Skeletal muscle tissue (tissue), 4 donors: ENCODE measurements around the gene ANKRD29. TPM values are rescaled to one million over a fixed set of nuclear protein-coding genes. Genes with fewer than 3 reads are reported as not detected.

ENCODE experiments used
- H3K27ac ChIP-seq: one replicate; pipeline ENCODE4 v1.7.0; 2013; ENCODE audit warnings: mild to moderate bottlenecking, low read depth, low read length, inconsistent platforms
- H3K27me3 ChIP-seq, 3 donors: one replicate each; pipeline ENCODE4 v1.7.0; 2013; ENCODE audit warnings: low read length in 3 of 3; ENCODE audit not compliant: control insufficient read depth in 3 of 3, insufficient read depth in 3 of 3
- H3K36me3 ChIP-seq, 3 donors: one replicate each; pipeline ENCODE4 v1.7.0; 2013; ENCODE audit warnings: low read length in 3 of 3; ENCODE audit not compliant: control insufficient read depth in 3 of 3, insufficient read depth in 3 of 3
- H3K4me1 ChIP-seq, 3 donors: one replicate each; pipeline ENCODE4 v1.7.0; 2013; ENCODE audit warnings: low read length in 3 of 3, mild to moderate bottlenecking in 3 of 3; ENCODE audit not compliant: control insufficient read depth in 3 of 3, insufficient read depth in 3 of 3
- H3K4me3 ChIP-seq, 3 donors: one replicate each; pipeline ENCODE4 v1.7.0; 2013; ENCODE audit warnings: low read length in 3 of 3
- H3K9ac ChIP-seq, 3 donors: one replicate each; pipeline ENCODE4 v1.7.0; 2013; ENCODE audit warnings: low read length in 3 of 3, mild to moderate bottlenecking in 3 of 3, moderate library complexity in 2 of 3, low read depth in 1 of 3
- H3K9me3 ChIP-seq, 3 donors: one replicate each; pipeline ENCODE4 v1.7.0; 2013; ENCODE audit warnings: low read length in 3 of 3; ENCODE audit not compliant: control insufficient read depth in 3 of 3
- total RNA-seq: library from RNA; depleted of rRNA; stranded (reverse); fragments of >200 nt; gene quantifications from one replicate; pipeline ENCODE4 v1.2.3, GENCODE V29; 2014
- donor health status: Osteomylitis.

Gene ANKRD29
- total RNA-seq, 1 donor from 2014 or later: 3.7 TPM

GRCh38 chr18:23635283-23636070, 27.2 kb downstream of the ANKRD29 start:
- H3K4me1 ChIP-seq: no peaks in the 10 kb centered on the region
- no peaks in the 10 kb centered on the region for H3K9me3 ChIP-seq
- H3K9ac ChIP-seq: no peak overlapping the region
- no peaks in the 10 kb centered on the region for H3K27me3 ChIP-seq
- H3K27ac ChIP-seq: no peak overlapping the region
- H3K36me3 ChIP-seq: no peaks in the 10 kb centered on the region
- H3K4me3 ChIP-seq: no peak overlapping the region

DNA sequence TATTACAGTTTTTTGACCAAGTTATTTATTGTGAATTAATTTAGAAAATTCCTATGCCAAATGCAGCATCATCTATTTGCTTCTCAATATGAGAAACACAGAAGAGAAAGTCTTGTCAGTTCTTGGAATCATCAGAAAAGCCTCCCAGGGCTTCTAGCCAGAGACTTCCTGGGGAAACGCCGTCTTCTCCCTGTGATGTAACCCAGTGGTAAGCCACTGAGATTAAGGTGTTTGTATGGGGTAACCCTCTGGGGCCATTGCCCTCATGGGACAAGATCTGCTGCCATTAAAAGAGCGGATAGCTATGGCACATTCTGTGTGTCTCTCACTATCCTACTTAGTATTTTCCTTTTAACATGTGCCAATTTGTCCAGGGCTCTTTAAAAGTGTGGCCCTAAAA, 28.0 kb downstream of the ANKRD29 start:
- no peak overlapping the region for H3K9ac ChIP-seq
- H3K9me3 ChIP-seq: no peaks in the 10 kb centered on the region
- no peak overlapping the region for H3K4me3 ChIP-seq
- H3K27me3 ChIP-seq: no peaks in the 10 kb centered on the region
- no peaks in the 10 kb centered on the region for H3K36me3 ChIP-seq
- no peak overlapping the region for H3K27ac ChIP-seq
- no peaks in the 10 kb centered on the region for H3K4me1 ChIP-seq

DNA sequence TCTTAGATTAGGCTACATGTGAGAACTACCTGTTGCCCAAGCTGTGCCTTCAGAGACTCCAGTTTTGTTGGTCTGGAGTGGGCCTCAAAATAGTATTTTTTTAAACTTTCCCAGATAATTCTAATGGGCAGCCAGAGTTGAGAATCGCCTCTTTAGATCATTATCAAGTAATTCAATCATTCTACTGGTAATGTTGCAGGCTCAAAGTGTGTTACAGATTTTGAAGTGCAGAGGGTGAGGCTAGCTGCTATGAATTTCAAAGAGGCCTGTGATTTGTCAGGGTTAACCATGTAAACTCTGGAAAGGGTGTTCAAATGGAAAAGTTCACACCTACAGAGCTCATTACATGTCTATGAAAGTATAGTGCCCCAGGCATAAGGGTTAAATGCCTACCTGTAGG, 30.1 kb downstream of the ANKRD29 start:
- Histone ChIP-seq H3K27me3 (no peaks in the 10 kb centered on the region), H3K4me1 (no peaks in the 10 kb centered on the region), H3K4me3 (no peak overlapping the region), H3K36me3 (no peaks in the 10 kb centered on the region), H3K9ac (no peak overlapping the region), H3K27ac (no peak overlapping the region), H3K9me3 (no peaks in the 10 kb centered on the region)

- Histone ChIP-seq H3K9me3 (no peaks in the 10 kb centered on the region), H3K4me3 (peak overlapping the region in 1 of 3 donors; percentile 11), H3K27ac (no peak overlapping the region), H3K9ac (no peak overlapping the region), H3K36me3 (no peaks in the 10 kb centered on the region), H3K4me1 (peaks cover 0 to 8% (median 3%) of the 10 kb centered on the region in 3 donors), H3K27me3 (no peaks in the 10 kb centered on the region)
These were observed 31.0 kb downstream of the ANKRD29 start for GRCh38 chr18:23631746-23632145.

- no peak overlapping the region for H3K9ac ChIP-seq
- H3K36me3 ChIP-seq: no peaks in the 10 kb centered on the region
- no peaks in the 10 kb centered on the region for H3K27me3 ChIP-seq
- no peak overlapping the region for H3K27ac ChIP-seq
- peaks cover 0 to 10% (median 6%) of the 10 kb centered on the region in 3 donors for H3K4me1 ChIP-seq
- no peaks in the 10 kb centered on the region for H3K9me3 ChIP-seq
- no peak overlapping the region for H3K4me3 ChIP-seq
These were observed 31.4 kb downstream of the ANKRD29 start for GRCh38 chr18:23631312-23631711.

DNA sequence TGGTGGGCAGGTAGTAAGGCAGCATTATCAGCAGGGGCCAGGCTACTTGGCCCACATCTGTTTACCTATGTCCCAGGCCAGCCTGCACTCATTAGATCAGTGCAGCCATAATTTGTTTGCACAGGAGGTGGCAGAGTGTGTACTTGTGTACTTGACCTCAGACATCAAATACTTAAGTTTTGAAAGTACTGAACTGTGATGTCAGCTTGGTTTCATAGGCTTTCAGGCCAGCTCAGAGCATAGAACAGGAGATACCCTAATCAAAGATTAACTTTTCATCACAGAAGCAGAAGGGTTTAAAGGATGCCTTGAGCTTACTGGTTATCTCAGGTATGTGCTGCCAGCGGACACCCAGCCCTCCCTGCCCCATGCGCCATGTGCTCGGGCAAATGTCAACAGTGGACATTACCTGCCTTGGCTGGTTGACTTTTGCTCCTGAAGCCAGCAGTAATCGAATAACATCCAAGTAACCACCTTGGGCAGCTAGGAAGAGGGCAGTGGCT, 33.2 kb downstream of the ANKRD29 start:
- no peak overlapping the region for H3K9ac ChIP-seq
- no peak overlapping the region for H3K27ac ChIP-seq
- no peaks in the 10 kb centered on the region for H3K9me3 ChIP-seq
- peaks cover 0 to 10% (median 6%) of the 10 kb centered on the region in 3 donors for H3K4me1 ChIP-seq
- H3K27me3 ChIP-seq: no peaks in the 10 kb centered on the region
- no peak overlapping the region for H3K4me3 ChIP-seq
- no peaks in the 10 kb centered on the region for H3K36me3 ChIP-seq

DNA sequence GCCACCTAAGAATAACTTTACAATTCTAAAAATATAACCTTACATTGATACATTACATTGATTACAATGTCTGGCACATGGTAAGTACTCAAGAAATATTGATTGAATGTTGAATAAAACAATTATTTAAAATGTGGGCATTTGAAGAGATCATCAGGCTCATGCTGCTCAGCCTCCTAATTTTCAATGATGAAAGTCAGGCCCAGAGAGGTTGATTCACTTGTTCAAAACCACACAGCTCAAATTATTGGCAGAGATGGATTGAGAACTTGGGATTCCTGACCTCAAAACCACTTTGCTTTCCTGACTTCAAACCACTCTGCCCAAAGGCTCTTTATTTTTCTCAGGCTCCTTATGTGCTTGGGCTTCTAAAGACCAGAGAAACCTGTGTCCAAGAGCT, 34.7 kb downstream of the ANKRD29 start:
- H3K9me3 ChIP-seq: no peaks in the 10 kb centered on the region
- no peak overlapping the region for H3K9ac ChIP-seq
- H3K27ac ChIP-seq: no peak overlapping the region
- H3K4me1 ChIP-seq: peaks cover 0 to 10% (median 6%) of the 10 kb centered on the region in 3 donors
- H3K4me3 ChIP-seq: no peak overlapping the region
- no peaks in the 10 kb centered on the region for H3K36me3 ChIP-seq
- H3K27me3 ChIP-seq: no peaks in the 10 kb centered on the region

DNA sequence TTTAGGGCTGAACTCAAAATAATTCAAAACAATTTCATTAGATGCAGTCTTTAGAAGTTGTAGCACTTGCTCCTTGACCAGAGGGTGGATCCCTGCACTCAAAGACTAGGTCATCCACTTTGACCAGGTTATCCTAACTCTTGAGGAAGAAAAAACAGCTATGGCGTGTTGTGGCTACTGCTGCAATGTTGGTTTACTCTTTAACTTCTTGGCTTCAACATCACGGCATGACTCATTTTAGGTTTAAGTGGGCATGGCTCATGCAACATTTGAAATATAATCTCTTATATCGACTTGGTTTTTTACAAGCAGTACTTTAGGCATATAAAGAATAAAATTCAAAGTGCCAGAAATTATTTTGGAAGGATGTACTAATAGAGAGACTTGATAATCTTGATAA, 35.4 kb downstream of the ANKRD29 start:
- Histone ChIP-seq H3K36me3 (no peaks in the 10 kb centered on the region), H3K9ac (no peak overlapping the region), H3K27ac (peak overlapping the region; percentile 51), H3K4me1 (peaks cover 0 to 10% (median 6%) of the 10 kb centered on the region in 3 donors), H3K27me3 (no peaks in the 10 kb centered on the region), H3K9me3 (no peaks in the 10 kb centered on the region), H3K4me3 (no peak overlapping the region)

DNA sequence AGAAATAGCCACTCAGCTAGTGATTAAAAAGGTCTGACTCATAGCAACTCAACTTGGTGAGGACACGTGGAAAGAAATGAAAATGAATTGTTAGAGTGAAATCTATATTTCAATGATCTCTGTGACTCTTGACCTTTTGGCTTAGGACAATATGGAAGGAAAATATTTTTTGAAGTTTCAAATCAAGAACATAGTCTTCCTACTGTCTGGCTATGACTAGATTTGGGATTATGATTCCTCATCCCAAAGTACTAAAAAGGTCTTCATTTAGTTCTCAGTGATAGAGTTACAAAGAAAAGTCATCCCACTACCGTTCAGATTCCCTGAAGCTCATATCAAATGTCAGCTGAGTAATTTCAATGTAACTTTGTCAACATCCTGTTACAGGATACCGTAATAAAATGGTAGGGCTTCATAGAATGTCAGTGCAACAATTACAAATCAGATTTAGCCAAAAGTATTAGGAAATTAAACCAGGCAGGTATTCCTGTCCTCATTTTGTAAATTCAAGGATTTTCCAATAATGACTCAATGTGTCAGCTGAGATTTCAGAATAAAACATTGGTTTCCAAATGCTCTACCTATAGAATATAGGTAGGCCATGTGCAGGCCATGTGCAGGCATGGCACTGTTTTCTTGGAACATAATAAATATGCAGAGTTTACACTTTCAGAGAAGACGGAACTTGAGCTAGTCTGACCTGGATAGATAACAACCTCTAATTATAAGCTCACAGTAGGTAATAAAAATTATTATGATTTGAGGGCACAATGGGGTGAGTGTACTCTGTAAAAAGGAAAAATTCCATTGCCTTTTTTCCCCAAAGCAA, 36.0 kb downstream of the ANKRD29 start:
- H3K9me3 ChIP-seq: no peaks in the 10 kb centered on the region
- no peak overlapping the region for H3K9ac ChIP-seq
- no peak overlapping the region for H3K4me3 ChIP-seq
- no peaks in the 10 kb centered on the region for H3K36me3 ChIP-seq
- peak overlapping the region; percentile 51 for H3K27ac ChIP-seq
- H3K4me1 ChIP-seq: peaks cover 2 to 10% (median 6%) of the 10 kb centered on the region in 3 donors
- H3K27me3 ChIP-seq: peaks cover 0 to 5% (median 0%) of the 10 kb centered on the region in 3 donors

- Histone ChIP-seq H3K4me1 (peaks cover 11 to 21% (median 12%) of the 10 kb centered on the region in 3 donors), H3K36me3 (no peaks in the 10 kb centered on the region), H3K9ac (no peak overlapping the region), H3K4me3 (no peak overlapping the region), H3K27me3 (peaks cover 4 to 25% (median 10%) of the 10 kb centered on the region in 3 donors), H3K27ac (no peak overlapping the region), H3K9me3 (no peaks in the 10 kb centered on the region)
These were observed 39.7 kb downstream of the ANKRD29 start for GRCh38 chr18:23623040-23623439.
